Measurements from ENCODE around the gene GRIA1.

GRCh38 chr5:153569036-153569435 is 78.6 kb downstream of the GRIA1 start:
- TF ChIP-seq POLR2A (IDR thresholded peaks at IDR 0.05) = no peak
- no peak for TF ChIP-seq CTCF (IDR thresholded peaks at IDR 0.05)
